ENCODE data around the gene PTPRN2.
"Not testable (repeated sequence)": the region's sequence is repeated elsewhere in the genome, so short reads cannot be mapped to it uniquely, and the experiment has no call there.

- TF ChIP-seq CTCF (IDR thresholded peaks at IDR 0.05; ENCODE audit: low read depth, low read length); POLR2A (IDR thresholded peaks at IDR 0.05; ENCODE audit: extremely low read depth, insufficient read length): not testable (repeated sequence)
- 0 out of 2 replicates have a peak, but pooled peaks have one; percentile 40 for TF ChIP-seq MAX (IDR thresholded peaks at IDR 0.05; ENCODE audit: low read depth, low read length)
Observed at GRCh38 chr7:158508321-158508720, 79.3 kb downstream of the PTPRN2 start.
